ENCODE data around the gene MAGEA12.
"Not testable (repeated sequence)": the region's sequence is repeated elsewhere in the genome, so short reads cannot be mapped to it uniquely, and the experiment has no call there.

Gene MAGEA12, protein sequence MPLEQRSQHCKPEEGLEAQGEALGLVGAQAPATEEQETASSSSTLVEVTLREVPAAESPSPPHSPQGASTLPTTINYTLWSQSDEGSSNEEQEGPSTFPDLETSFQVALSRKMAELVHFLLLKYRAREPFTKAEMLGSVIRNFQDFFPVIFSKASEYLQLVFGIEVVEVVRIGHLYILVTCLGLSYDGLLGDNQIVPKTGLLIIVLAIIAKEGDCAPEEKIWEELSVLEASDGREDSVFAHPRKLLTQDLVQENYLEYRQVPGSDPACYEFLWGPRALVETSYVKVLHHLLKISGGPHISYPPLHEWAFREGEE

DNA sequence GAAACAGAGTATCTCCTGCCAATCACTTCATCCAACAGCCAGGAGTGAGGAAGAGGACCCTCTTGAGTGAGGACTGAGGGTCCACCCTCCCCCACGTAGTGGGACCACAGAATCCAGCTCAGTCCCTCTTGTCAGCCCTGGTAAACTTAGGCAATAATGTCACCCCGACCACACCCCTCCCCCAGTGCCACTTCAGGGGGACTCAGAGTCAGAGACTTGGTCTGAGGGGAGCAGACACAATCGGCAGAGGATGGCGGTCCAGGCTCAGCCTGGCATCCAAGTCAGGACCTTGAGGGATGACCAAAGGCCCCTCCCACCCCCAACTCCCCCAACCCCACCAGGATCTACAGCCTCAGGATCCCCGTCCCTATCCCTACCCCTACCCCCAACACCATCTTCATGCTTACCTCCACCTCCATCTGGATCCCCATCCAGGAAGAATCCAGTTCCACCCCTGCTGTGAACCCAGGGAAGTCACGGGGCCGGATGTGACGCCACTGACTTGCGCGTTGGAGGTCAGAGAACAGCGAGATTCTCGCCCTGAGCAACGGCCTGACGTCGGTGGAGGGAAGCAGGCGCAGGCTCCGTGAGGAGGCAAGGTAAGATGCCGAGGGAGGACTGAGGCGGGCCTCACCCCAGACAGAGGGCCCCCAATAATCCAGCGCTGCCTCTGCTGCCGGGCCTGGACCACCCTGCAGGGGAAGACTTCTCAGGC lies at the start of gene MAGEA12, which contains the start of gene CSAG1:
Gene MAGEA12 (plus strand): TSS at position 497 of the 715 bp plus-strand sequence. CDS start 2,405 bp downstream, outside the sequence.
Gene CSAG1 (minus strand): TSS at position 461 of the 715 bp plus-strand sequence. CDS start 1,261 bp downstream, outside the sequence.
- in situ Hi-C loops (cut with HindIII; ENCODE audit: low sequenced_read_pairs), result no loop called here

DNA sequence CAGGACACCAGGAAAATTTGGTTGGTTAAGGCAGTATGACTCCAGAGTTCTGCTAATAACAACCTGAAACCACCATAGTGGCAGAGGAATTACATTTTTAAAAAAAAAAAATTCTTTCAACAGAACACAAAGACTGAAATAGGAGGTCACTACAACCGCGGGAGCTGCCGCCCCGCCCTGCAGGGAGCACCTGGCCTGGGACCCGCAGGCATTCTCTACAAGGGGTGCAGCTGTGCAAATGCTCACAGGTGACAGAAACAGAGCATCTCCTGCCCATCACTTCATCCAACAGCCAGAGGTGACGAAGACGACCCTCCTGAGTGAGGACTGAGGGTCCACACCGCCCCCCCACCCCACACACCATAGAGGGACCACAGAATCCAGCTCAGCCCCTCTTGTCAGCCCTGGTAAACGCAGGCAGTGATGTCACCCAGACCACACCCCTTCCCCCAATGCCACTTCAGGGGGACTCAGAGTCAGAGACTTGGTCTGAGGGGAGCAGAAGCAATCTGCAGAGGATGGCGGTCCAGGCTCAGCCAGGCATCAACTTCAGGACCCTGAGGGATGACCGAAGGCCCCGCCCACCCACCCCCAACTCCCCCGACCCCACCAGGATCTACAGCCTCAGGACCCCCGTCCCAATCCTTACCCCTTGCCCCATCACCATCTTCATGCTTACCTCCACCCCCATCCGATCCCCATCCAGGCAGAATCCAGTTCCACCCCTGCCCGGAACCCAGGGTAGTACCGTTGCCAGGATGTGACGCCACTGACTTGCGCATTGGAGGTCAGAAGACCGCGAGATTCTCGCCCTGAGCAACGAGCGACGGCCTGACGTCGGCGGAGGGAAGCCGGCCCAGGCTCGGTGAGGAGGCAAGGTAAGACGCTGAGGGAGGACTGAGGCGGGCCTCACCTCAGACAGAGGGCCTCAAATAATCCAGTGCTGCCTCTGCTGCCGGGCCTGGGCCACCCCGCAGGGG lies 35.3 kb upstream of the MAGEA12 start, which contains the start of gene MAGEA3:
Gene MAGEA3 (plus strand): TSS at position 843 of the 980 bp plus-strand sequence. CDS start 2,039 bp downstream, outside the sequence.
- in situ Hi-C loops (cut with HindIII; ENCODE audit: low sequenced_read_pairs), result not testable (repeated sequence)

DNA sequence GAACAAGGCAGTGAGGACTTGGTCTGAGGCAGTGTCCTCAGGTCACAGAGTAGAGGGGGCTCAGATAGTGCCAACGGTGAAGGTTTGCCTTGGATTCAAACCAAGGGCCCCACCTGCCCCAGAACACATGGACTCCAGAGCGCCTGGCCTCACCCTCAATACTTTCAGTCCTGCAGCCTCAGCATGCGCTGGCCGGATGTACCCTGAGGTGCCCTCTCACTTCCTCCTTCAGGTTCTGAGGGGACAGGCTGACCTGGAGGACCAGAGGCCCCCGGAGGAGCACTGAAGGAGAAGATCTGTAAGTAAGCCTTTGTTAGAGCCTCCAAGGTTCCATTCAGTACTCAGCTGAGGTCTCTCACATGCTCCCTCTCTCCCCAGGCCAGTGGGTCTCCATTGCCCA lies 33.2 kb upstream of the MAGEA12 start:
- in situ Hi-C loops (cut with HindIII; ENCODE audit: low sequenced_read_pairs), result not testable (repeated sequence)

DNA sequence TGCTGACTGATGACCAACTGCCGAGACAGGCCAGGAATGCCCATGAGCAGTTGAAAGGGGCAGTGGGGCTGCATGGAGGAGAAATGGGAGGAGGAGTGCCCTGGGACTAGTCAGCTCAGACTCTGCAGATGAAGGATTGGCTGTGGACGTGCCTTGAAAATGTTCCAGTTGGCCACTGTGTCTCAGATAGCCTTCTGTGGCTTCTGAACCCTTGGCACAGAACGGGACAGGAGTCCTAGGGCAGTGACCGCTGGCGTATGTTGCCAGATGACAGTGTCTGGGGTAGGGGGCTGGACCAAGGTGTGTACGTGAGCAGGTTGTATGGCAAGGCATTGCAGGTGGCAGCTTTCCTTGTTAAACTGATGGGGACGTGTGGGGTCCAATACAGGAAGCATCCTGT lies 27.1 kb upstream of the MAGEA12 start:
- in situ Hi-C loops (cut with HindIII; ENCODE audit: low sequenced_read_pairs), result not testable (repeated sequence)

DNA sequence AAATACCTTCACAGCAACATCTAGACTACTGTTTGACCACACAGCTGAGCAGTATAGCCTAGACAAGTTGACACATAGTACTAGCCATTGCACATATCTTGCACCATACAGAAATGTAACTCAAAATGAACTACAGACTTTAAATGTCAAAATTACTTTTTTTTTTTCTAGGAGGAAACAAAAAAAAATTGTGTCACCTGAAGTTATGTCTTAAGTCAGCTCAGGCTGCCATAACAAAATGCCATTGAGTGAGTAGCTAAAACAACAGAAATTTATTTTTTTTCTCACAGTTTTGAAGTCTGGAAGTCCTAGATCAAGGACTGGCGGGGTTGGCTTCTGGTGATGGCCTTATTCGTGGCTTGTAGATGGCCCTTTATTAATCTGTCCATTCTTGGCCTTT lies 24.4 kb upstream of the MAGEA12 start, which contains the start of gene CSAG2:
Gene CSAG2 (minus strand): TSS at position 101 of the 400 bp plus-strand sequence. CDS start 161 bp downstream, outside the sequence.
- in situ Hi-C loops (cut with HindIII; ENCODE audit: low sequenced_read_pairs), result not testable (repeated sequence)

DNA sequence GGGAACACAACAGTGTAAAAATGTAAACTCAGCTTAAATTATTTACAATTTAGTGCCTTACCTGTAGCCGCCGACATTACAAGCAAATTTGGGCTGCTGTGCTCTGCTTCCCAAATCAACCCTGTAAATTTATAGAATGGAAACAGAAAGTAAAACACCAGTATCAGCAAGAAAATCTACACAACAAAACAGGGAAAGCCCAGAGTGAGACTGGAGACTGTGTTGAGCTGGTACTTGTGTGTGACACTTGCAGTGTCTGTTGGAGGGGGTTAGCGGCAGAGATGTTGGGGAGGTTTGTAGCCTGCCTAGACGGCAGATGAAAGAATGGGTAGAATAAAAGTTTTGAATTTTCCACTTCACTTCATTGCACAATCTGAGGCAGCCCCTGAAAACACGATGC lies 20.4 kb upstream of the MAGEA12 start:
- in situ Hi-C loops (cut with HindIII; ENCODE audit: low sequenced_read_pairs), result not testable (repeated sequence)

DNA sequence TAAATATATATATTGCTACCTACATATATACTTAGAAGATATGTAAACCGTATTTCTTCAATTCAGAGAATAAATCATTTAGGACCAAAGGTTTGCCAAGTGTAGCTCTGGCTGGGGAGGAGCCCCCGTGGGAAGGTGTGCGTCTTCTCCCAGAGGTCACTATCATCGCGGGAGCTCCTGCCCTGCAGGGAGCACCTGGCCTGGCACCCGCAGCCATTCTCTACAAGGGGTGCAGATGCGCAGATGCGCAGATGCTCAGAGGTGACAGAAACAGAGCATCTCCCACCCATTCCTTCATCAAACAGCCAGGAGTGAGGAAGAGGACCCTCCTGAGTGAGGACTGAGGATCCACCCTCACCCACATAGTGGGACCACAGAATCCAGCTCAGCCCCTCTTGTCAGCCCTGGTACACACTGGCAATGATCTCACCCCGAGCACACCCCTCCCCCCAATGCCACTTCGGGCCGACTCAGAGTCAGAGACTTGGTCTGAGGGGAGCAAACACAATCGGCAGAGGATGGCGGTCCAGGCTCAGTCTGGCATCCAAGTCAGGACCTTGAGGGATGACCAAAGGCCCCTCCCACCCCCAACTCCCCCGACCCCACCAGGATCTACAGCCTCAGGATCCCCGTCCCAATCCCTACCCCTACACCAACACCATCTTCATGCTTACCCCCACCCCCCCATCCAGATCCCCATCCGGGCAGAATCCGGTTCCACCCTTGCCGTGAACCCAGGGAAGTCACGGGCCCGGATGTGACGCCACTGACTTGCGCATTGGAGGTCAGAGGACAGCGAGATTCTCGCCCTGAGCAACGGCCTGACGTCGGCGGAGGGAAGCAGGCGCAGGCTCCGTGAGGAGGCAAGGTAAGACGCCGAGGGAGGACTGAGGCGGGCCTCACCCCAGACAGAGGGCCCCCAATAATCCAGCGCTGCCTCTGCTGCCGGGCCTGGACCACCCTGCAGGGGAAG lies 19.5 kb upstream of the MAGEA12 start, which contains the start of gene MAGEA2B:
Gene MAGEA2B (plus strand): TSS at position 814 of the 973 bp plus-strand sequence. CDS start 2,479 bp downstream, outside the sequence.
- in situ Hi-C loops (cut with HindIII; ENCODE audit: low sequenced_read_pairs), result not testable (repeated sequence)

DNA sequence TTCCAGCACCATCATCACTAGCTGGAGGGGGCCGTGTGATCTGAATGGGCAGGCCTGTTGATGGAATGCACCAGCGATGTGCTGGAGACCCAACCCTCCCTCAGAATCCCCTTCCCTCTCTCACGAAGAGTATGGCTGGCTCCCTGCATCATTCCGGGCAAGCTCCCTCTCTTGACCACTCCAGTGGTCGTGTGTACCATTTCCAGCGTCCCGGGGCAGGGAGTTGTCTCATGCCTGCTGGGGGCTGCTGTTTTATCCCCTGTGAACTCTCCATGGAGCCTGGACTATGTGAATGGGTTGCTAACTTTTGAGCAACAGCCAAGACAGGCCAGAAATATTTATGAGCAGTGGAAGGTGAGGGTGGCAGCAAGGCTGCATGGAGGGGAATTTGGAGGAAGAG lies 8.1 kb upstream of the MAGEA12 start:
- in situ Hi-C loops (cut with HindIII; ENCODE audit: low sequenced_read_pairs), result no loop called here

DNA sequence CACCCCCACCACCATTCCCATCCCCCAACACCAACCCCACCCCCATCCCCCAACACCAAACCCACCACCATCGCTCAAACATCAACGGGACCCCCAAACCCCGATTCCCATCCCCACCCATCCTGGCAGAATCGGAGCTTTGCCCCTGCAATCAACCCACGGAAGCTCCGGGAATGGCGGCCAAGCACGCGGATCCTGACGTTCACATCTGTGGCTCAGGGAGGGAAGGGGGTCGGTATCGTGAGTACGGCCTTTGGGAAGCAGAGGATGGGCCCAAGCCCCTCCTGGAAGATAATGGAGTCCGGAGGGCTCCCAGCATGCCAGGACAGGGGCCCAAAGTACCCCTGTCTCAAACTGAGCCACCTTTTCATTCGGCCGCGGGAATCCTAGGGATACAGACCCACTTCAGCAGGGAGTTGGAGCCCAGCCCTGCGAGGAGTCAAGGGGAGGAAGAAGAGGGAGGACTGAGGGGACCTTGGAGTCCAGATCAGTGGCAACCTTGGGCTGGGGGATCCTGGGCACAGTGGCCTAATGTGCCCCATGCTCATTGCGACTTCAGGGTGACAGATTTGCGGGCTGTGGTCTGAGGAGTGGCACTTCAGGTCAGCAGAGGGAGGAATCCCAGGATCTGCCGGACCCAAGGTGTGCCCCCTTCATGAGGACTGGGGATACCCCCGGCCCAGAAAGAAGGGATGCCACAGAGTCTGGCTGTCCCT lies 744 bp downstream of the MAGEA12 start:
- in situ Hi-C loops (cut with HindIII; ENCODE audit: low sequenced_read_pairs), result not testable (repeated sequence)

DNA sequence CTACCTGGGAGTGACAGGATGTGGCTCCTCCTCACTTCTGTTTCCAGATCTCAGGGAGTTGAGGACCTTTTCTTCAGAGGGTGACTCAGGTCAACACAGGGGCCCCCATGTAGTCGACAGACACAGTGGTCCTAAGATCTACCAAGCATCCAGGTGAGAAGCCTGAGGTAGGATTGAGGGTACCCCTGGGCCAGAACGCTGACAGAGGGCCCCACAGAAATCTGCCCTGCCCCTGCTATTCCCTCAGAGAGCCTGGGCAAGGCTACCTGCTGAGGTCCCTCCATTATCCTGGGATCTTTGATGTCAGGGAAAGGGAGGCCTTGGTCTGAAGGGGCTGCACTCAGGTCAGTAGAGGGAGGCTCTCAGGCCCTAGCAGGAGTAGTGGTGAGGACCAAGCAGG lies 1.5 kb downstream of the MAGEA12 start:
- in situ Hi-C loops (cut with HindIII; ENCODE audit: low sequenced_read_pairs), result no loop called here

DNA sequence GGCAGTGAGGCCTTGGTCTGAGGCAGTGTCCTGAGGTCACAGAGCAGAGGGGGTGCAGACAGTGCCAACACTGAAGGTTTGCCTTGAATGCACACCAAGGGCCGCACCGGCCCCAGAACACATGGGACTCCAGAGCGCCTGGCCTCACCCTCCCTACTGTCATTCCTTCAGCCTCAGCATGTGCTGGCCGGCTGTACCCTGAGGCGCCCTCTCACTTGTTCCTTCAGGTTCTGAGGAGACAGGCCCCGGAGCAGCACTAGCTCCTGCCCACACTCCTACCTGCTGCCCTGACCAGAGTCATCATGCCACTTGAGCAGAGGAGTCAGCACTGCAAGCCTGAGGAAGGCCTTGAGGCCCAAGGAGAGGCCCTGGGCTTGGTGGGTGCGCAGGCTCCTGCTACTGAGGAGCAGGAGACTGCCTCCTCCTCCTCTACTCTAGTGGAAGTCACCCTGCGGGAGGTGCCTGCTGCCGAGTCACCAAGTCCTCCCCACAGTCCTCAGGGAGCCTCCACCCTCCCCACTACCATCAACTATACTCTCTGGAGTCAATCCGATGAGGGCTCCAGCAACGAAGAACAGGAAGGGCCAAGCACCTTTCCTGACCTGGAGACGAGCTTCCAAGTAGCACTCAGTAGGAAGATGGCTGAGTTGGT lies 2.4 kb downstream of the MAGEA12 start:
- in situ Hi-C loops (cut with HindIII; ENCODE audit: low sequenced_read_pairs), result no loop called here

DNA sequence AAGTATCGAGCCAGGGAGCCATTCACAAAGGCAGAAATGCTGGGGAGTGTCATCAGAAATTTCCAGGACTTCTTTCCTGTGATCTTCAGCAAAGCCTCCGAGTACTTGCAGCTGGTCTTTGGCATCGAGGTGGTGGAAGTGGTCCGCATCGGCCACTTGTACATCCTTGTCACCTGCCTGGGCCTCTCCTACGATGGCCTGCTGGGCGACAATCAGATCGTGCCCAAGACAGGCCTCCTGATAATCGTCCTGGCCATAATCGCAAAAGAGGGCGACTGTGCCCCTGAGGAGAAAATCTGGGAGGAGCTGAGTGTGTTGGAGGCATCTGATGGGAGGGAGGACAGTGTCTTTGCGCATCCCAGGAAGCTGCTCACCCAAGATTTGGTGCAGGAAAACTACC lies 3.0 kb downstream of the MAGEA12 start:
- in situ Hi-C loops (cut with HindIII; ENCODE audit: low sequenced_read_pairs), result not testable (repeated sequence)

DNA sequence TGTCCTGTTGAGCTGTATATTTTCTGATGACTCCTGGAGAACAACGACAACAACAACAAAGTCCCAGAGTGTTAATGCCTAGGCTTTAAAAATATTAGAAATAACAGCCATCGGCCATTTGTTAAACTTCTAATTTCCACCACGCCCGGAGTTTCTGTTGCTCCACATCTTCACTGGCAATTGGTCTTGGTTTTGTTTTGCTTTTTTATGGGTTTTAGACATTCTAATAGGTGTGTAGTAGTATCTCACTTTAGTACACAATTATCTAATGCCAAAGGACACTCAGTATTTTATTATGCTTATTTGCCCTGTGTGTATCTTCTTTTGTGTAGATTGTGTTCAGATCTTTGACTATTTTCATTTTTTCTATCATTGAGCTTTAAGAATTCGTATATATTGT lies 5.0 kb downstream of the MAGEA12 start:
- in situ Hi-C loops (cut with HindIII; ENCODE audit: low sequenced_read_pairs), result no loop called here

DNA sequence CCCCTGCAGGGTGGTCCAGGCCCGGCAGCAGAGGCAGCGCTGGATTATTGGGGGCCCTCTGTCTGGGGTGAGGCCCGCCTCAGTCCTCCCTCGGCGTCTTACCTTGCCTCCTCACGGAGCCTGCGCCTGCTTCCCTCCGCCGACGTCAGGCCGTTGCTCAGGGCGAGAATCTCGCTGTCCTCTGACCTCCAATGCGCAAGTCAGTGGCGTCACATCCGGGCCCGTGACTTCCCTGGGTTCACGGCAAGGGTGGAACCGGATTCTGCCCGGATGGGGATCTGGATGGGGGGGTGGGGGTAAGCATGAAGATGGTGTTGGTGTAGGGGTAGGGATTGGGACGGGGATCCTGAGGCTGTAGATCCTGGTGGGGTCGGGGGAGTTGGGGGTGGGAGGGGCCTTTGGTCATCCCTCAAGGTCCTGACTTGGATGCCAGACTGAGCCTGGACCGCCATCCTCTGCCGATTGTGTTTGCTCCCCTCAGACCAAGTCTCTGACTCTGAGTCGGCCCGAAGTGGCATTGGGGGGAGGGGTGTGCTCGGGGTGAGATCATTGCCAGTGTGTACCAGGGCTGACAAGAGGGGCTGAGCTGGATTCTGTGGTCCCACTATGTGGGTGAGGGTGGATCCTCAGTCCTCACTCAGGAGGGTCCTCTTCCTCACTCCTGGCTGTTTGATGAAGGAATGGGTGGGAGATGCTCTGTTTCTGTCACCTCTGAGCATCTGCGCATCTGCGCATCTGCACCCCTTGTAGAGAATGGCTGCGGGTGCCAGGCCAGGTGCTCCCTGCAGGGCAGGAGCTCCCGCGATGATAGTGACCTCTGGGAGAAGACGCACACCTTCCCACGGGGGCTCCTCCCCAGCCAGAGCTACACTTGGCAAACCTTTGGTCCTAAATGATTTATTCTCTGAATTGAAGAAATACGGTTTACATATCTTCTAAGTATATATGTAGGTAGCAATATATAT lies 20.4 kb downstream of the MAGEA12 start, which contains the start of gene MAGEA2:
Gene MAGEA2 (minus strand): TSS at position 157 of the 965 bp plus-strand sequence. CDS start 2,479 bp downstream, outside the sequence.
- in situ Hi-C loops (cut with HindIII; ENCODE audit: low sequenced_read_pairs), result not testable (repeated sequence)

DNA sequence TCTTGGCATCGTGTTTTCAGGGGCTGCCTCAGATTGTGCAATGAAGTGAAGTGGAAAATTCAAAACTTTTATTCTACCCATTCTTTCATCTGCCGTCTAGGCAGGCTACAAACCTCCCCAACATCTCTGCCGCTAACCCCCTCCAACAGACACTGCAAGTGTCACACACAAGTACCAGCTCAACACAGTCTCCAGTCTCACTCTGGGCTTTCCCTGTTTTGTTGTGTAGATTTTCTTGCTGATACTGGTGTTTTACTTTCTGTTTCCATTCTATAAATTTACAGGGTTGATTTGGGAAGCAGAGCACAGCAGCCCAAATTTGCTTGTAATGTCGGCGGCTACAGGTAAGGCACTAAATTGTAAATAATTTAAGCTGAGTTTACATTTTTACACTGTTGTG lies 21.3 kb downstream of the MAGEA12 start:
- in situ Hi-C loops (cut with HindIII; ENCODE audit: low sequenced_read_pairs), result not testable (repeated sequence)

DNA sequence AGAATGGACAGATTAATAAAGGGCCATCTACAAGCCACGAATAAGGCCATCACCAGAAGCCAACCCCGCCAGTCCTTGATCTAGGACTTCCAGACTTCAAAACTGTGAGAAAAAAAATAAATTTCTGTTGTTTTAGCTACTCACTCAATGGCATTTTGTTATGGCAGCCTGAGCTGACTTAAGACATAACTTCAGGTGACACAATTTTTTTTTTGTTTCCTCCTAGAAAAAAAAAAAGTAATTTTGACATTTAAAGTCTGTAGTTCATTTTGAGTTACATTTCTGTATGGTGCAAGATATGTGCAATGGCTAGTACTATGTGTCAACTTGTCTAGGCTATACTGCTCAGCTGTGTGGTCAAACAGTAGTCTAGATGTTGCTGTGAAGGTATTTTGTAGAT lies 25.4 kb downstream of the MAGEA12 start, which contains the start of gene CSAG3:
Gene CSAG3 (plus strand): TSS at position 301 of the 400 bp plus-strand sequence.
- in situ Hi-C loops (cut with HindIII; ENCODE audit: low sequenced_read_pairs), result not testable (repeated sequence)

DNA sequence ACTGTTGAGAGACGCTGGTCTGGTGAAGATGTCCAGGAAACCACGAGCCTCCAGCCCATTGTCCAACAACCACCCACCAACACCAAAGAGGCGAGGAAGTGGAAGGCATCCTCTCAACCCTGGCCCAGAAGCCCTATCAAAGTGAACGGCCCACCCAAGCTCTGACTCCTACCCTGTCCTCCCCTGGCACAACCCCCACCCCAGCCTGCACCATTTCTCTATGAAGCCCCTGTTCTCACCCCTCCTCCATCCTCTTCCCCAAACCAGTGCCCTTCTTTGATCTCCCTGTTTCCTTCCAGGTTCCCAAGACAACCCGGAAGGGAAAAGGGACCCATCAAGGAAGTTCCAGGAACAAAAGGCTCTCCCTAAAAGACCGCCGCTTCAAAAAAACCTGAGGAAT lies 26.0 kb downstream of the MAGEA12 start:
- in situ Hi-C loops (cut with HindIII; ENCODE audit: low sequenced_read_pairs), result not testable (repeated sequence)

Data from endothelial cell of hepatic sinusoid (primary cell).